Chondrocyte (in vitro differentiated cells): Measurements from ENCODE around the gene ABHD6. TPM values are rescaled to one million over a fixed set of nuclear protein-coding genes. Genes with fewer than 3 reads are reported as not detected.

ENCODE experiments used
- DNase-seq: peaks from one replicate; pipeline ENCODE4 v3.0.0; 2021; ENCODE audit warnings: mixed read lengths, low spot score
- H3K27ac Mint-ChIP-seq: one replicate; pipeline ENCODE4 v1.8.0; 2021; ENCODE audit warnings: mild to moderate bottlenecking, moderate library complexity, mixed read lengths; ENCODE audit not compliant: unreplicated experiment
- H3K27me3 Mint-ChIP-seq: 2 replicates; pipeline ENCODE4 v1.8.0; 2021; ENCODE audit warnings: low read depth, mixed read lengths
- H3K36me3 Mint-ChIP-seq: 2 replicates; pipeline ENCODE4 v1.8.0; 2021; ENCODE audit warnings: low read depth, mixed read lengths
- H3K4me1 Mint-ChIP-seq: 2 replicates; pipeline ENCODE4 v1.8.0; 2021; ENCODE audit warnings: low read depth, mild to moderate bottlenecking, mixed read lengths
- H3K4me3 Mint-ChIP-seq: one replicate; pipeline ENCODE4 v1.8.0; 2021; ENCODE audit warnings: mild to moderate bottlenecking, moderate library complexity, mixed read lengths; ENCODE audit not compliant: unreplicated experiment
- H3K9me3 Mint-ChIP-seq: 2 replicates; pipeline ENCODE4 v1.8.0; 2021; ENCODE audit warnings: low read depth, mixed read lengths
- CTCF ChIP-seq: fragments of 200-600 bp; sonication (generic); IDR thresholded peaks from 2 replicates; pipeline ENCODE4 v1.5.0; 2021; ENCODE audit warnings: antibody characterized with exemption, mild to moderate bottlenecking, moderate library complexity
- total RNA-seq: library from RNA; stranded (reverse); gene quantifications from 3 replicates; pipeline ENCODE4 v1.2.1, GENCODE V29; 2021

ABHD6 gene
- total RNA-seq, 1 donor from 2014 or later, result 7.4 TPM

DNA sequence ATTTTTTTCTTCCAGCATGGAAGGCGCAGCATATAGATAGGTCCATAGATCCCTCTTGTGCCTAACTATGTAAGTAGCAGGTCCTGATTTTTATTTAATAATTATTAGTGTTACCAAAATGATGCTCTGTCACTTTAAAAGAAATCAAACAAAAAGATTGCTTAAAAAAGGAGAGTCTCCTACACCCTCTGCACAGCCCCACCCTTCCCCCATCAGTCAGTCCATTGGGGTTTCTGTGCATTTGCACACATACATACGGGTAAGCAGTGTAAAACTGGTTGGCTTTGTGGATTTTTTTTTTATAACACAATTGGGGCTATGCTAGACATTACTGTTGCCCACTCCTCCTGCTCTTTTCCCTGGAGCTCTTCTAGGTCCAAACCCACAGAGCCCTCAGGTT is 61.5 kb downstream of the ABHD6 start:
- Mint-ChIP-seq H3K4me3 (no peak overlapping the region), H3K27me3 (peaks cover 8% of the 10 kb centered on the region), H3K36me3 (peaks cover 3% of the 10 kb centered on the region), H3K9me3 (peaks cover 4% of the 10 kb centered on the region), H3K27ac (no peak overlapping the region), H3K4me1 (no peaks in the 10 kb centered on the region)
- no peak for DNase-seq
- TF ChIP-seq CTCF, result no peak

- Mint-ChIP-seq H3K27ac (no peak overlapping the region), H3K36me3 (peaks cover 2% of the 10 kb centered on the region), H3K4me3 (no peak overlapping the region), H3K9me3 (peaks cover 4% of the 10 kb centered on the region), H3K4me1 (no peaks in the 10 kb centered on the region), H3K27me3 (peaks cover 8% of the 10 kb centered on the region)
- DNase-seq, result no peak
- peak; percentile 93 for TF ChIP-seq CTCF
These were observed 62.4 kb downstream of the ABHD6 start for GRCh38 chr3:58299839-58300516.

DNA sequence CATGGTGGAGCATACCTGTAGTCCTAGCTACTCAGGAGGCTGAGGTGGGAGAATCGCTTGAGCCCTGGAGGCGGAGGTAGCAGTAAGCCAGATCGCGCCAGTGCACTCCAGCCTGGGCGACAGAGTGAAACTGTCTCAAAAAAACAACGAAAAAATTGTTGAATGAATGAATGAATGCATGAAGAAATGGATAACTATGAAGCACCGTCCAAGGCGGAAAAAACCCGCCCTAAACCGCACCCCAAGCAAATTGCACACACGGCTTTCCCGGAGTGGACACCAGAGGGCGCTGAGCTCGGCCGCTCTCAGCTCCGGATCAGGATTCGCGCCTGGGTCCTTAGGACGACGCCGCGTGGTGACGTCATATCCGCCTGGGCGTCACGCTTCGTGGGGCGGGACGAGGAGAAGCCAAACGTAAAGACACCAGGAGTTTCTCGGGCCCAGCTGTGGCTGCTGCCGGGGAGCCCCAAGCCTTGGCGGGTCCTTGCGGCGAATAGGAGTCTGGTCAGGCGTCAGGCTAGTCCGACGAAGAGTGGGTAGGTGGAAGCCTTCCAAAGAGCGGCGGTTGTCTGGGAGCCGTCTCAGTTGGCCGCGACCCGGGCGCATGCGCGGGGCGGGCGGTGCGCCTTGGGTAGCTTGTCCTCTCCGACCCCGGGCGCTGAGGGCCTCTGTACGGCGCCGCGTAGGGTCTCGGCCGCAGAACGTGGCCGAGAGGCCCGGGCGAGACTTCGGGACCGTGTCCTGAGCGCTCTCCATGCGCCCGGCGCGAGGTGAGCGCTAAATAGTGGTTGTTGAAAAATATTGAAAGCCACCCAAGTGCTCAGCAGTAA is 68.5 kb downstream of the ABHD6 start, which contains the start of the genes HTD2 and RPP14:
TSS of gene HTD2 (plus strand) at position 639 of the 830 bp plus-strand sequence. CDS start 11,094 bp downstream, outside the sequence.
TSS of gene RPP14 (plus strand) at position 364 of the 830 bp plus-strand sequence. CDS start 4,085 bp downstream, outside the sequence.
- TF ChIP-seq CTCF, result peak; percentile 98
- H3K27ac Mint-ChIP-seq, result peak within 1 kb of the TSS; percentile 100
- H3K36me3 Mint-ChIP-seq, result peaks cover 4% of the 10 kb centered on the region
- peak; percentile 99 for DNase-seq
- no peaks in the 10 kb centered on the region for H3K9me3 Mint-ChIP-seq
- H3K4me3 Mint-ChIP-seq, result peak within 1 kb of the TSS; percentile 84
- peaks cover 28% of the 10 kb centered on the region for H3K4me1 Mint-ChIP-seq
- H3K27me3 Mint-ChIP-seq, result peaks cover 8% of the 10 kb centered on the region

DNA sequence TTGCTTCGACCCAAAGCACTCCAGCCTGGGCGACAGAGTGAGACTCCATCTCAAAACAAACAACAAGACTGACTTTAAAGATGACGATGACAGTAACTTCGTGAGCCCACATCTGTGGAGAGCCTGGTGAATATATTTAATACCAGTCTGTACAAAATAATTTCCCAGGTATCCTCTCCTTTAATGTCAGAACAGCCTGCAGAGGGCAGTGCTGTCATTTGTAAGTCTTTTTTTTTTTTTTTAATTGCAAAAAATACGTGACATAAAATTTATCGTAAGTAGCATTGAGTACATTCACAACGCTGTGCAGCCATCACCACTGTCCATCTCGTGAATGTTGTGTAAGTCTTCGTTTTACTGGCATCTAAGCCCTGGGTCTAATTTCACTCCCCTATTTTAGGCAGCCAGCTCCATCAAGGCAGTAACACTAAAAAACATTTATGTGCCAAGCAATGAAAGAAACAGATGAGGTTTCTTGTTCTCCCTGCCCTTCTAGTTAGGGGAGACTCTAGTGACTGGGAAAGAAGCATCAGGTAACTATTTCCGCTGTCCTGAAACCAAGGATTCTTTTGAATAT is 70.1 kb downstream of the ABHD6 start:
- no peaks in the 10 kb centered on the region for H3K9me3 Mint-ChIP-seq
- peaks cover 28% of the 10 kb centered on the region for H3K4me1 Mint-ChIP-seq
- TF ChIP-seq CTCF, result peak; percentile 85
- H3K27ac Mint-ChIP-seq, result peak overlapping the region; percentile 100
- H3K4me3 Mint-ChIP-seq, result peak overlapping the region; percentile 84
- no peak for DNase-seq
- H3K27me3 Mint-ChIP-seq, result peaks cover 2% of the 10 kb centered on the region
- peaks cover 10% of the 10 kb centered on the region for H3K36me3 Mint-ChIP-seq

DNA sequence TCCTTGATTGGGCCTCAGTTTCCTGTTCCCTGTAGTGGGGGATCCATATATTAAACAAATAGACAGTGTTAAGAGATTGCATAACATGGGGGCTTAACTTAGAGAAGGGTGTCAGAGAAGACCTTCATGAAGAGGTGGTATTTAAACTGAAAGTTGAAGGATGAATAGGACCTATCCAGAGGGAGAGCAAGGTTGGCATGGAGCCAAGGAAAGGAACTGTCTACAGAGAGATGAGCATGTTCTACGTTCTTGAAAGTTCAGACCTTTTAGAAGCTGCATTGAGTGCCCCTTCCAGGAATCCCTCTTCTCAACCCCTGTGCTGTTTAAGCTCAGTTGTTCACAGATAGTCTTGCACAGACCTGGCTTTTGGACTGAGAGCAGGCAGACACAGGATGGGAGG is 71.1 kb downstream of the ABHD6 start:
- TF ChIP-seq CTCF, result no peak
- H3K9me3 Mint-ChIP-seq, result no peaks in the 10 kb centered on the region
- H3K27me3 Mint-ChIP-seq, result no peaks in the 10 kb centered on the region
- H3K27ac Mint-ChIP-seq, result peak overlapping the region; percentile 10
- peaks cover 16% of the 10 kb centered on the region for H3K36me3 Mint-ChIP-seq
- H3K4me1 Mint-ChIP-seq, result peaks cover 28% of the 10 kb centered on the region
- no peak overlapping the region for H3K4me3 Mint-ChIP-seq
- no peak for DNase-seq
